Omental fat pad (tissue), 4 donors: ENCODE measurements around the gene OR12D2. TPM values are rescaled to one million over a fixed set of nuclear protein-coding genes. Genes with fewer than 3 reads are reported as not detected.

Source experiments
- ATAC-seq: fragments of 150-250 bp; one replicate; pipeline ENCODE4 v1.9.1; 2016; ENCODE audit warnings: mild to moderate bottlenecking, moderate library complexity; ENCODE audit not compliant: low FRiP score
- DNase-seq: peaks from one replicate; pipeline ENCODE4 v3.0.0-alpha.2; 2019; ENCODE audit warnings: low spot score
- CTCF ChIP-seq, 3 donors: fragments of 450-650 bp; IDR thresholded peaks; one replicate each; pipeline ENCODE4 v1.5.1; 2016 to 2017; ENCODE audit warnings: antibody characterized with exemption in 3 of 3, mild to moderate bottlenecking in 3 of 3, moderate library complexity in 2 of 3
- total RNA-seq, 4 donors: library from RNA; depleted of rRNA; stranded (reverse); fragments of >200 nt; gene quantifications; one replicate each; pipeline ENCODE4 v1.1.0, GENCODE V29; 2016

The OR12D2 gene
- total RNA-seq, 4 donors from 2014 or later, result not detected

GRCh38 chr6:29388533-29388932, 6.9 kb upstream of the OR12D2 start:
- no peak for ATAC-seq
- no peak for DNase-seq
- TF ChIP-seq CTCF (IDR thresholded peaks at IDR 0.05), result no peak

GRCh38 chr6:29399525-29399924, 4.1 kb downstream of the OR12D2 start:
- no peak for TF ChIP-seq CTCF (IDR thresholded peaks at IDR 0.05)
- DNase-seq, result no peak
- ATAC-seq, result no peak

GRCh38 chr6:29403801-29404200, 8.4 kb downstream of the OR12D2 start:
- ATAC-seq (no peak), DNase-seq (no peak)
- no peak for TF ChIP-seq CTCF (IDR thresholded peaks at IDR 0.05)

- TF ChIP-seq CTCF (IDR thresholded peaks at IDR 0.05), result no peak
- ATAC-seq (no peak), DNase-seq (no peak)
Observed at GRCh38 chr6:29414588-29414987, 19.2 kb downstream of the OR12D2 start, which contains the start of gene OR12D1. Gene OR12D1 (plus strand): TSS chr6:29414928.

GRCh38 chr6:29419516-29419915, 24.1 kb downstream of the OR12D2 start:
- TF ChIP-seq CTCF (IDR thresholded peaks at IDR 0.05), result no peak
- ATAC-seq (no peak), DNase-seq (no peak)

GRCh38 chr6:29424168-29424567, 28.7 kb downstream of the OR12D2 start:
- TF ChIP-seq CTCF (IDR thresholded peaks at IDR 0.05), result no peak
- DNase-seq (no peak), ATAC-seq (no peak)

GRCh38 chr6:29424575-29424974, 29.1 kb downstream of the OR12D2 start:
- no peak for DNase-seq
- TF ChIP-seq CTCF (IDR thresholded peaks at IDR 0.05), result no peak
- no peak for ATAC-seq
